Sigmoid colon (tissue), 4 donors: ENCODE measurements around the gene SLC8A1.

Experiments used
- CTCF ChIP-seq, 4 experiments: fragments of 450-650 bp in 3 of 4; fragments of 200-600 bp in 1 of 4; IDR thresholded peaks; one replicate each; pipeline ENCODE4 v1.5.1; 2016 to 2019; ENCODE audit warnings: antibody characterized with exemption in 4 of 4, mild to moderate bottlenecking in 3 of 4, moderate library complexity in 2 of 4
- EP300 ChIP-seq, 4 donors: sonication (generic); formaldehyde crosslinking; IDR thresholded peaks; one replicate each; pipeline ENCODE4 v1.6.1; 2017; ENCODE audit warnings: antibody characterized with exemption in 4 of 4
- POLR2A ChIP-seq, 2 donors: fragments of 450-650 bp; IDR thresholded peaks; one replicate each; pipeline ENCODE4 v1.6.1; 2016; ENCODE audit warnings: antibody characterized with exemption in 2 of 2, mild to moderate bottlenecking in 2 of 2, moderate library complexity in 2 of 2
- POLR2AphosphoS5 ChIP-seq, 4 donors: sonication (generic); formaldehyde crosslinking; IDR thresholded peaks; one replicate each; pipeline ENCODE4 v1.6.1; 2017; ENCODE audit warnings: antibody characterized with exemption in 4 of 4

GRCh38 chr2:40396124-40396523, 55.8 kb downstream of the SLC8A1 start:
- TF ChIP-seq POLR2A (IDR thresholded peaks at IDR 0.05) (no peak), POLR2AphosphoS5 (IDR thresholded peaks at IDR 0.05) (no peak), CTCF (IDR thresholded peaks at IDR 0.05) (no peak), EP300 (IDR thresholded peaks at IDR 0.05) (no peak)
